Peyer's patch (tissue), 4 donors: Measurements from ENCODE around the gene GCN1. TPM values are rescaled to one million over a fixed set of nuclear protein-coding genes. Genes with fewer than 3 reads are reported as not detected.

ENCODE experiments used
- DNase-seq, 3 donors: peaks; one replicate each; pipeline ENCODE4 v3.0.0-alpha.2; 2017 to 2019
- H3K27ac ChIP-seq, 4 donors: fragments of 200-600 bp; sonication (generic); one replicate each; pipeline ENCODE4 v1.5.1; 2016 to 2019
- H3K27me3 ChIP-seq, 2 donors: fragments of 200-600 bp; sonication (generic); one replicate each; pipeline ENCODE4 v1.5.1; 2019
- H3K36me3 ChIP-seq, 3 donors: fragments of 200-600 bp; sonication (generic); one replicate each; pipeline ENCODE4 v1.5.1; 2016 to 2019
- H3K4me1 ChIP-seq, 4 donors: fragments of 200-600 bp; sonication (generic); one replicate each; pipeline ENCODE4 v1.5.1; 2016 to 2019
- H3K4me3 ChIP-seq, 4 donors: fragments of 200-600 bp; sonication (generic); 1 replicate in 3 of 4; 2 replicates in 1 of 4; pipeline ENCODE4 v1.5.1; 2016 to 2019; ENCODE audit warnings: mild to moderate bottlenecking in 1 of 4
- H3K9me3 ChIP-seq, 4 donors: fragments of 200-600 bp; sonication (generic); one replicate each; pipeline ENCODE4 v1.5.1; 2016 to 2019; ENCODE audit warnings: mild to moderate bottlenecking in 1 of 4
- CTCF ChIP-seq, 6 experiments: fragments of 450-650 bp in 4 of 6; fragments of 200-600 bp in 2 of 6; sonication (generic) in 1 of 6; IDR thresholded peaks; one replicate each; pipeline ENCODE4 v1.5.1; 2017 to 2019; ENCODE audit warnings: antibody characterized with exemption in 6 of 6, mild to moderate bottlenecking in 3 of 6, moderate library complexity in 1 of 6
- POLR2A ChIP-seq, 2 donors: fragments of 450-650 bp; IDR thresholded peaks; one replicate each; pipeline ENCODE4 v1.5.1; 2017; ENCODE audit warnings: antibody characterized with exemption in 2 of 2, mild to moderate bottlenecking in 2 of 2, moderate library complexity in 2 of 2
- total RNA-seq, 4 donors: library from RNA; depleted of rRNA; stranded (reverse); fragments of >200 nt; gene quantifications; one replicate each; pipeline ENCODE4 v1.1.0, GENCODE V29; 2016

GCN1 gene
- total RNA-seq, 4 donors from 2014 or later, result 64.1 to 171 (median 126) TPM

- DNase-seq, result no peak
- no peaks in the 10 kb centered on the region for H3K4me1 ChIP-seq
- H3K4me3 ChIP-seq, result no peak overlapping the region
- no peak for TF ChIP-seq CTCF (IDR thresholded peaks at IDR 0.05)
- TF ChIP-seq POLR2A (IDR thresholded peaks at IDR 0.05), result no peak
- H3K27ac ChIP-seq, result no peak overlapping the region
- no peaks in the 10 kb centered on the region for H3K9me3 ChIP-seq
- H3K36me3 ChIP-seq, result peaks cover 0 to 94% (median 0%) of the 10 kb centered on the region in 3 donors
- no peaks in the 10 kb centered on the region for H3K27me3 ChIP-seq
These were observed 11.3 kb downstream of the GCN1 start for GRCh38 chr12:120183211-120183631.

GRCh38 chr12:120181991-120182631 is 12.4 kb downstream of the GCN1 start:
- Histone ChIP-seq H3K27ac (no peak overlapping the region), H3K36me3 (peaks cover 0 to 94% (median 0%) of the 10 kb centered on the region in 3 donors)
- DNase-seq, result no peak

GRCh38 chr12:120180975-120181374 is 13.5 kb downstream of the GCN1 start:
- Histone ChIP-seq H3K36me3 (peaks cover 0 to 94% (median 0%) of the 10 kb centered on the region in 3 donors), H3K27me3 (no peaks in the 10 kb centered on the region), H3K9me3 (no peaks in the 10 kb centered on the region), H3K27ac (no peak overlapping the region), H3K4me3 (no peak overlapping the region), H3K4me1 (no peaks in the 10 kb centered on the region)
- TF ChIP-seq CTCF (IDR thresholded peaks at IDR 0.05), result no peak
- no peak for TF ChIP-seq POLR2A (IDR thresholded peaks at IDR 0.05)
- DNase-seq, result no peak

More at GRCh38 chr12:120181991-120182631, 12.4 kb downstream of the GCN1 start:
- no peaks in the 10 kb centered on the region for H3K9me3 ChIP-seq
- no peak for TF ChIP-seq CTCF (IDR thresholded peaks at IDR 0.05)
- TF ChIP-seq POLR2A (IDR thresholded peaks at IDR 0.05), result no peak
- H3K4me1 ChIP-seq, result no peaks in the 10 kb centered on the region
- H3K27me3 ChIP-seq, result no peaks in the 10 kb centered on the region
- H3K4me3 ChIP-seq, result no peak overlapping the region

GRCh38 chr12:120175537-120175936 is 19.0 kb downstream of the GCN1 start:
- Histone ChIP-seq H3K4me1 (no peaks in the 10 kb centered on the region), H3K27ac (no peak overlapping the region), H3K4me3 (no peak overlapping the region), H3K9me3 (no peaks in the 10 kb centered on the region), H3K36me3 (peaks cover 0 to 100% (median 0%) of the 10 kb centered on the region in 3 donors), H3K27me3 (no peaks in the 10 kb centered on the region)
- no peak for DNase-seq
- TF ChIP-seq POLR2A (IDR thresholded peaks at IDR 0.05) (no peak), CTCF (IDR thresholded peaks at IDR 0.05) (no peak)

- peaks cover 0 to 100% (median 0%) of the 10 kb centered on the region in 3 donors for H3K36me3 ChIP-seq
These were observed 19.5 kb downstream of the GCN1 start for GRCh38 chr12:120175062-120175461.

More at GRCh38 chr12:120175062-120175461, 19.5 kb downstream of the GCN1 start:
- Histone ChIP-seq H3K9me3 (no peaks in the 10 kb centered on the region), H3K27me3 (no peaks in the 10 kb centered on the region), H3K27ac (no peak overlapping the region), H3K4me1 (no peaks in the 10 kb centered on the region), H3K4me3 (no peak overlapping the region)
- TF ChIP-seq CTCF (IDR thresholded peaks at IDR 0.05) (no peak), POLR2A (IDR thresholded peaks at IDR 0.05) (no peak)
- no peak for DNase-seq
